Left hindlimb (tissue), 1 donor: ENCODE results near the gene SLC5A6.

ENCODE experiments used
- DNase-seq: peaks from one replicate; pipeline ENCODE4 v3.0.0-alpha.2; 2018

The SLC5A6 gene

DNA sequence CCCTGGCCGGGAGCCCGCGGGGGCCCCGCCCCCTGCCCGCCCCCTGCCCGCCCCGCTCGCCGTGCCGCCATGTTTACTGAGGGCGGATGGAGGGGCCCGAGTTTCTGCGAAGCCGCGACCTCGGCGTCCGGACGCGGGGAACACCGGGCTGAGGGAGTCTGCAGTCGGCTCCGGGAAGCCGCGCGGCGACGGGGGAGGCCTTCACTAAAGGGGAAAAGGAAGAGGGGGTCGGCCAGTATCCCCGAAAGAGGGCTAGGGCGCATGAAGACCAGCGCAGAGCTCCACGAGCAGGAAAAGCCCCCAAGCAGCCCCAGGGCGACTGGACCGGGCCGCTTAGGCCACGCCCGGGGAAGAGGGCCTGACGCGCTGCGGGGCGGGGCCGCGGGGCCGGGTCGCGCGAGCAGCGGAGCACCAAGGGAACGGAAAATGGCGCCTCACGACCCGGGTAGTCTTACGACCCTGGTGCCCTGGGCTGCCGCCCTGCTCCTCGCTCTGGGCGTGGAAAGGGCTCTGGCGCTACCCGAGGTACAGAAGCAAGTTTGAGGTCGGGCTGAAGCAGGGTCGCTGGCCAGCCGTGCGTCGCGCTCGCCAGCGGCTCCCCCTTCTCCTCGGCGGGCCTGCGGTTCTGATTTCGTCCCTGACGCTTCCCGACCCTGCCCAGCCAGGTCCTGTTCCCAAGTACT is at the start of gene SLC5A6, which contains the start of gene ATRAID:
Gene SLC5A6, minus strand, starts transcription at position 326 of the 683 bp plus-strand sequence. CDS start 4,618 bp downstream, outside the sequence.
Gene ATRAID, plus strand, starts transcription at position 99 of the 683 bp plus-strand sequence. Its CDS starts 328 bp downstream, at position 427.
- DNase-seq, result peak; percentile 93

DNA sequence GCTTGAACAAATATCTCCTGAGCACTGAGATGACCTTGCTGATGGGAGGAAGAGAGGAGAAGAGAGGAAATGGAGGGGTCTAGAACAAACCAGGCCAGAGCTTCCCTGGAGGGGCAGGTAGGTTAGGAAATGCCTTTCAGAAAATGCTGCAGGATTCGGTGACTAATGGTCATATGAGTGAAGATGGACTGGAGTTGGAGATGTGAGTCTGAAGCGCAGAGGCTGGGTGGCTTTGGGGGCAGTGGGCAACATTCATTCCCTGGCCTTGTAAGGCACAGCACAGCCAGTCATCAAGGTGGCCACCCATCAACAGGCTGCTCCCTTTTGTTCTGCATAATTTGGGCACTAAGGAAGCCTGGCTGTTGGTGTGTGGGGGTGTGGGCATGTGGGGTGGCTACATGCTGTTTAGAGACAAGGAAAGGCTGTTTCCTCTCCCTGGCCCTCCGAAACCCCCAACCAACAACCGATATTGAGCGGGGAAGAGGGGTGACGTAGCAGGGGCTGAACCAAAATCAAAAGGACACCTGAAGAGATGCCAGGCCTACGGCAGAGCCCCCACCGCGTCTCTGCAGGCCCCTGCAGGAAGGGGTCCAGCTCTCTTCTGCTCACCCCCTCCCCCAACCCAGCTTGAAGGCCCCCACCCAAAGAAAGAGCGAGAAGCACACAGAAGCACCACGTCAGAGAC is 49.3 kb upstream of the SLC5A6 start:
- DNase-seq, result no peak

DNA sequence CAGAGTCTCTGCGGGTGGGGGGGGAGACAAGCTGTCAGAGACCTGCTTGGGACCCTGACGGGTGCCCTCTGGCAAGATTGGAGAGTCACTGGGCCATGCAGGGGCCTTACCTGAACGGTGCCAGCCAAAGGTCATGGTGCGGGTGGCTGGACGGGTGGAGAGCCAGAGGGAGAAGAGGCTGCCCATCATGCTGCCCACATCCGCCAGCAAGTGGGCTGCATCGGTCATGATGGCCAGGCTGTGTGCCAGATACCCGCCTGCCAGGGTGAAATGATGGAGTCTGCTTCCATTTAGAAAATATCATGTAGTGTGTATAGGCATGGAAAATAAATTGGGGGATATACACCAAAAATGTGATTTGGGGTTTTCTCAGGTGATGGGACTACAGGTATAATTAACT is 46.0 kb upstream of the SLC5A6 start:
- DNase-seq, result no peak

DNA sequence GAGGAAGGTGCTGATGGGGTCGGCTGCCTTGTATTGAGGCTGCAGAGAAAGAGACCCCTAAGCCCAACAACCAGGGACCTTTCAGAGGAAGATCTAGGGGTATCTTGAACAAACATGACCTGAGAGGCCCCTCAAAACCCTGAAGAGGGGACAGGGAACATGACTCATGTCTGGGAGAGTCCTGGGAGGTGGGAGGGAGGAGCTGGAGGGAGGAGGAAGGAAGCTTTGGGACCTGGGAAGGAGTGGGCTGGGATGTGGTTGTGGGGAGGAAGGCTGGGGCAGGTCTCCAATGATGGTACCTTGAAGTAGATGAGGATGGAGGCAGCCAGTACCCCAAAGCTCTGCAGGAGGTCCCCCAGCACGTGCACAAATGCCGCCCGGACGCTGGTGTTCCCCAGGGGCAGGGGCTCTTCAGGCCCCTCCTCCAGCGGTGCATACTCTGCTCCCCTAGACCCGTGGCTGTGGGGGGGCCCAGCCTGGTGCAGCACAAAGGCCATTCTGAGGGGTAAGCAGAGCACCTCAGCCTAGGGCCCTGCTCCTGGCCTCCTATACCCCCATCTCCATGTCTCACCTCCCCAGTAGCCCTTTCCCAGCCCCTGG is 44.9 kb upstream of the SLC5A6 start:
- no peak for DNase-seq

DNA sequence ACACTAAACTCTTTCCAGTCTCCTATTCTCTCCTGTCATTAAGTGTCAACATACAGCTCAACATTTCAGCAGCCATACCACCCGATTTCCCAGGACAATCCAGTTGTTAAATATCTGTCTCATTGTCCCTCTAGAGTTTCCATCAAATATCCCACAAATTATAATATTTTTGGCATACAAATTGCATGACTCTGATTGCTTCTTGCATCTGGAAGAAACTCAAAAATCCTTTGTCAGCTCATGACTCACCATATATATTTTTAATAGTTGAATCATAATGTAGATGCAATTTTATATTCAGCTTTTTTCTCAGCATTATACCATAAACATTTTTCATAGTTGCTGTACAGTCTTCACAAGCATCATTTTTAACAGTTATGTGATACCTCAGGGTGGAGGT is 43.6 kb upstream of the SLC5A6 start:
- DNase-seq, result no peak

DNA sequence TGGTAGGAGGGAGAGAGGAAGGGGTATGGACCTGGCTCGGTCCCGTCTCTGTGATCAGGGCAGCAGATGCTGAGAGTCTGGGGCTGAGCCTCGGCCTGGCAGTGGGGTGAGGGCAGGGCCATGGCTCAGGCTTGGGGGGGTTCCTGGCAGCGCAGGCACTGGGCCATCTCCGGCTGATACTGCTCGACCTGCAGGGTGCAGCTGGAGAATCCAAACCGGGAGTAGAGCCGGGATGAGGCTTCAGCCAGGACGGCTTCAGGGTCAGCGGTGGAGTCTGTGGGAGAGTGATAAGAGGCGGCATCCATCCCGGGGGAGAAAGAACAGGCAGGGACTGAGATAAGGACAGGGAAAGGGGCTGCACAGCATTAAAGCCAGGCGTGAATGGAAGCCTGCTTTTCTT is 43.1 kb upstream of the SLC5A6 start:
- no peak for DNase-seq

DNA sequence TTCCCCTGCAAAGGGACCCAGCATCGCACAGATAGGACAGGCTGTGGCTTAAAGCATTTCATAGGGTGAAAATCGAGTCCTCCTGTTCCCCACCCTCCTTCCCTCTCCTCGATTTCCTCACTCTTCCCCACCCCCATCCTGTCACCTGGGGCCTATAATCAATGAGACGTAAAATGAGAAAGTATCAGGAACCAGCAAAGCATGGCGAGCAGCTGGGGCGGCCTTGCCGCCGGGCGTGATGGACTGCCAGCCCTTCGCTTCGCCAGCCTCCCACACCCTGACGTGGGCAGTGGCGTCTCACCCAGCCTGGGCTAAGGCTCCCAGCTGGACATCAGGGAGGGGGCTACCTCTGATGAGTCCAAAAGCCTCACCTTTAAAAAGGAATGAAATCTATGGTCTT is 39.7 kb upstream of the SLC5A6 start:
- no peak for DNase-seq

DNA sequence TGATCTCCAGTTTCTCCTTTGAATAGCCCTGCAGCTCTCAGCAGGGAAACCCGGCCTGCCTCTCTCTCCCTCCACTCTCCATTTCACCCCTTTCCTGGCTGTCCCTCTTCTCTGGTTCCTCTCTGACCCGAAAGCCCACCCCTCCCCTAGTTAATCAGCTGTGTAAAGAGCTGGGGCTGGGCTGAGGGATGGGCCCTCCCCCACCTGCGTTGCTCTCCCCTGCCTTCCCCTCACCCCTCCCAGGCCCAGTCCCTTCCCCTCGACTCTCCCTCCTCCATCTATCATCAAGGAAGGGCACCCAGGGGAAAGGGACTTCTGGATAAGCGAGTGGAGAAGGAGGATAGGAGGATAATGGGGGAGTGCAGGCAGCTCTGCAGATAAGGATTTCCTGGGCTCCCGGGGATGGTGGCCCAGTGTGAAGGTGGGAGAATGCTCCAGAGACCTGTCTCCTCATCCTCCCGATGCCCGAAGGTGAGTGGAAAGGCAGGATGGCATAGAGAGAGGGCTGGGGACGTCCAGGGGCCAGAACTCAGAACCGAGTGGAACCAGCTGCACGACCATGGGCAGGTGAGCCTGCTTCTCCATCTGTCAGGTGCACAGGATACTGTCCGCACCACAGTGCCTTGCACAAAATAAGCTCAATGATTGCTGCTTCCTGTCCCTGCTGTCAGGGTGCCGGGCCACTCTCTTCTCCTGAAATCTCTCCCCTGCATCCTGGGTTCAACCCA is 38.7 kb upstream of the SLC5A6 start:
- no peak for DNase-seq

DNA sequence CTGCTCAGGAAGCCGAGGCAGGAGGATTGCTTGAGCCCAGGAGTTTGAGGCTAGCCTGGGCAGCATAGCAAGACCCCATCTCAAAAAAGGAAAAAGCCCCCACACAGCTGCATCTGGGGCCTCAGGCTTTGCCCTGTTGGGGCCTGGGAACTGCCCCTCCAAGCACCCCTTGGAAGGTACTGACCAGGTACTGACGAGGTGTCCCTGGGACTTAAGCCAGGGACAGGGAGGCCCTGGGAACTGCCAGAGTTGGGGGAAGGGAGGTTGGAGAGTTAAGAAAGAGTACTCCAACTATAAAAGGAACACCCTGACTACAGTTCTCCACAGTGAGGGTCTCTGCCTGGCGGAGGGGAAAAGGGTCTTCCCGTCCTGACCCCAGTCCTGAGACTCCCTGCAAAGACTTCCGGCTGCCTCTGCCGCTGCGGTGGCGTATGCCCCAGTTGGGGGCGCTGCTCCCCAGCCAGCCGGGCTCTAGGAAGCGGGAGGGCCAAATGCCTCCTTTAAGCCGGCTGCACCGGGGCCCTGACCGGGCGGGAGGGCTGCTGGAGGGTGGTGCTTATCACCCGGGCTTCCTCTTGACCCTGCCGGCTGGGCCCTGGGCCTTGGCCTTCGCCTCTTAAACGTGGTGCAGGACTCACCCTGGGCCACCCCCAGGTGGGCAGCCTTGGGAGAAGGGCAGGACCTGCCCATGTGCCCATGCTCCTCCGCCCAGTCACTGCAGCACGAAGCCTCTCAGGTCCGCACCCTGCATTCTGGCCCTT is 38.0 kb upstream of the SLC5A6 start:
- no peak for DNase-seq

DNA sequence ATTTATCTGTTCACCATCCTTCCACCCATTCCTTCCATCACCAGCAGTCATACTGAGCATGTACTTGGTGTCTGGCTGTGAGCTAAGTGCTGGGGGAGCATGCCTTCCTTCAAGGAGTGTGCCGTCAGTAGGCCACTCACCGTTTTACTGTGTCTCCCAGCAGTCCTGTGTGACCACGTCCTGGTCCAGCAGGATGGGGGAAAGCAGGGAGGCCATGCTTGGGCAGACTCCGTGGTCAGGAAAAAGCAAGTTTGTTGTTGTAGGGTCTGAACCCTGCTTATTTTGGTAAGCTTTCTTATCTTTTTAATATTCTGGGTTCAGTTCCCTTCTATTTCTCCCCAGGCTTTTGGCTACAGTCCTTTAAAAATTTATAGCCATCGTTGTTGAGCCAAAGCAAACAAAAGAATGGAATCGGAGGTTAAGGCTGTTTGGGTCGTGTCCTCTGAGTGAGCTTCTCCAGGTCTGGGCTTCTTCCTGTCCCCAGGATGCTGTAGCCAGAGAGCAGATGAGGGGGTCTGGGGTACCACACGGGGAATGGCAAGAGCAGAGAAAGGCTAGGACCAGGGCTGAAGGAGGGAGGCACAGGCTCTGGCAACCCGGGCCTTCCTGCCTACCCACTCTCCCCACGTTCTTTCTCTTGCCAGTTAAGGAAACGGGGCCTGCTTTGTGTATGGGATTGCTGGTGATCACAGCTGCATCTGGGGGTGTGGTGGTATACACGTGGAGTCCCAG is 37.3 kb upstream of the SLC5A6 start:
- DNase-seq, result no peak

DNA sequence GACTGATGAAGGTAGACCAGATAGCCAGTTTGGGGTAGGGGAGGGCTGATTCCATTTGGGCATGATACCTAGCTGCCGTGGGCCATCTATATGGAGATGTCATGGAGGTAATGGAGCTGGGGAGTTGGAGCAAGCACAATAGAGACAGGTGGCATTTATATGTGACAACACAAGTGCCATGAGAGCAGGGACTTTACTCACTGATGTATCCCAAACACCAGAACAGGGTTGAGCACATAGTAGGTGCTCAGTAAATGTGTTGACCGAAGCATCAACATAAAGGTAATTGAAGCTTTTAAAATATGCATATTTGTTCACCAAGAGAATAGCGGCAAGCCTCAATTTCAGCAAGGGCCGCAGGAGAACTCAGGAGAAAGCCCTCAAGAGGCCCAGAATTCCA is 35.8 kb upstream of the SLC5A6 start:
- DNase-seq, result no peak

DNA sequence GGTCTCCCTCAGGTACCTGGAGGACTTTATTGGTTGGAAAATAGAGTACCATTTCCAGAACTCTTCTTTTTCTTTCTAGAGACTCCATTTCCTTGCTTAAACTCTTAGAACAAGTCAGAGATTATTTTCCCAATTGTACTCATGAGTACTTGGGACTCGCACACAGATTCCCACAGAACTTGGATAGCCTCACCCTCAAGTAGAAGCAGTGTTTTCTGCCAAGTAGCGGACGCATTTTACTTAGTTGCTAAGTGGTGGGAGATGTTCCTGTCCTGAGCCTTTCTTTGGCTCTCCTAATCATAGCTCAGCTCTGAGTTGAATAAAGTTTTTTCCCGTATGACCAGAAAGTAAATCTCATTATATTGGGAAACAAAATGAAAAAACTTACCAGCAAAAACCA is 33.6 kb upstream of the SLC5A6 start:
- no peak for DNase-seq

DNA sequence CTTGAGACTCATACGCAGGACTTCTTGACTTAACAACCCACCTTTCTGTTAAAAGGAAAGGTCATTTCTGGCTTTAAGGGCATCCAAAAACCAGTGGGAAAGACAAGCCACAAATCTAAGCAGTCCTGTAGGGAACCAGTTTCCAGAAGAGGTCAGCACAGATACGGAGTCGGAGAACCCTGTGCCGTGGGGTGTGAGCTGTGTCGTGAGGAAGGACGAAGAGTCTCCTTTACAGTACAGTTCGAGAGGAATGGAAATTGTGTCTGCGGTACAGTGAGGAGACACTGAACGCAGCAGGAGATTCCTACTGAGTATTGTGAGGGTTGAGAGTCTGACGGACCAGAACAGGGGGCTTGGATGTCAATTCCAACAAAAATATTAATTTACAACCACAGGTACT is 33.0 kb upstream of the SLC5A6 start:
- no peak for DNase-seq

DNA sequence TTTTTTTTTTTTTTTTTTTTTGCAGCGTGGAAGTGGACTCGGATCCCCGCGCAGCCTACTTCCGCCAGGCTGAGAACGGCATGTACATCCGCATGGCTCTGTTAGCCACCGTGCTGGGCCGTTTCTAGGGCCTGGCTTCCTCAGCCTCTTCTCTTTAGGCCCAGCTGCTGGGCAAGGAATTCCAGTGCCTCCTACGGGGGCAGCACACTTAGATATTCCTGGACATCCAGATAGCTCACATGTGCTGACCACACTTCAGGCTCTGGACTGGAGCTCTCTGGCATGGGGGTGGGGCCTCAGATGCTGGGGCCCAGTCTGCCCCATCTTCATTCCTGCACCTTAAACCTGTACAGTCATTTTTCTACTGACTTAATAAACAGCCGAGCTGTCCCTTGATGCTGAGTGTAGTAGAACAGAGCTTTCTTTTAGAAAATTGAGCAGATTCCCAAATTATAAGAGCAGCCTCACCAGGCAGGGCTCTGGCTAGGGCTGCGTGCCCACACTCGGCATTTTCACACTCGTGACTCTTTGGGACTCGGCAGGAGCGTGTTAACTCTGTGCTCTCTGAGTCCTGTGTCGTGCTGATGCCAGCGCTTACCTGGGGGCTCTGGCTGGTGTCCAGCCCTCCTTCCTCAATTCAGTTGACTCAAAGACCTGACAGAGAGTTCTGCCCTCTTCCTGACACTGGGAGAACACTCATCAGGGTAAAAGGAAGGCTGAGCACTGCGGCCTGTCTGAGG is 31.5 kb upstream of the SLC5A6 start:
- no peak for DNase-seq

DNA sequence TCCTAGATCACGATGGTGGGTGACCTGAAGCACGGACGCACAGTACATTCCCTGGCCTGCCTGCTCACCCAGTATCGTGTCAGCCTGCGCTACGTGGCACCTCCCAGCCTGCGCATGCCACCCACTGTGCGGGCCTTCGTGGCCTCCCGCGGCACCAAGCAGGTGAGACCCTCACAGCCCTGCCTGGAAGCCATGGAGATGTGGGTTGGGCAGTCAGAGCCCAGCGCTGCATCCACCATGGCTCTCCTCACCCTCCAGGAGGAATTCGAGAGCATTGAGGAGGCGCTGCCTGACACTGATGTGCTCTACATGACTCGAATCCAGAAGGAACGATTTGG is 30.5 kb upstream of the SLC5A6 start:
- DNase-seq, result no peak

DNA sequence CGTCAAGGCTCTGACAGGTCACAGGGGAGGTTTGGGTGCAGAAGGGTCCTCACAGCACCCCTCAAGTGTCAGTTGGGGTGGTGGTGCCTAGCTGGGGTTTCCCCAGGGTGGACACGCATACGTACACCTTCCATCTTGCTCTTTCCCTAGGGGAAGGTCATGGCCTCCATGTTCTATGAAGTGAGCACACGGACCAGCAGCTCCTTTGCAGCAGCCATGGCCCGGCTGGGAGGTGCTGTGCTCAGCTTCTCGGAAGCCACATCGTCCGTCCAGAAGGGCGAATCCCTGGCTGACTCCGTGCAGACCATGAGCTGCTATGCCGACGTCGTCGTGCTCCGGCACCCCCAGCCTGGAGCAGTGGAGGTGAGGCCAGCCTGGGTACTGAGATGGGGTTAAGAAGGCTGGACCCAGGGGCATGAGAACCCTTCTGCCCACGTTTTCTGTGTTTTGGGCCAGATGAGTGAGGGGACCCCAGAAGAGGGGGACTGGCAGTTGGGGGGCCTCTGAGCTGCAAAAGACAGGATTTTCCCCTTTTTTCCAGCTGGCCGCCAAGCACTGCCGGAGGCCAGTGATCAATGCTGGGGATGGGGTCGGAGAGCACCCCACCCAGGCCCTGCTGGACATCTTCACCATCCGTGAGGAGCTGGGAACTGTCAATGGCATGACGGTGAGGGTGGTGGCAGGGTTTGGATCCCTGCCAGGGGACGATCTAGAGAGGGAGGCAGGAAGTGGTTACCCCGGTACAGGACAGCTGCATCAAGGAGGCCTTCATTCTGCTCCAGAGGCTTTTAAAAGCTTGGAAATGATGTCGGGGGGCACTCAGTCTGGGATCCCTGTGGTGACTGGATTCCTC is 29.9 kb upstream of the SLC5A6 start:
- no peak for DNase-seq

DNA sequence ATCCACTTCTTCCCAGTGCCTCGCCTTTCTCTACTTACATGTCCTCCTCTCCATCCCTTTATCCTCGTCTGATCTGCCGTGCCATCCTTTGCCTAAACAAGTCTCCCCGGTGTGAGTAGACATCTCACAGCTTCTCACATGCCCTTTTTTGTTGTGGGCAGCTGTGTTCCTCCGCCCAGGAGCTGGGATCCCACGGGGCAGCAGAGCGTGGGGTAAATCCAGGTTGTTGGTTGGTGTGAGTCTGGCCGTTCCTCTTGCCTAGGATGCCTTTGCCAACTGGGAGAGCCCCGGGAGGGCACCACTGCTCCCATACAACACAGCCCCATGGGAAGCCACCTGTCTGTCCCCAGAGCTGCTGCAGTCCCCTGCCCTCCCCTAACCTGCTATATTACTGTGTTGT is 28.3 kb upstream of the SLC5A6 start:
- DNase-seq, result no peak

DNA sequence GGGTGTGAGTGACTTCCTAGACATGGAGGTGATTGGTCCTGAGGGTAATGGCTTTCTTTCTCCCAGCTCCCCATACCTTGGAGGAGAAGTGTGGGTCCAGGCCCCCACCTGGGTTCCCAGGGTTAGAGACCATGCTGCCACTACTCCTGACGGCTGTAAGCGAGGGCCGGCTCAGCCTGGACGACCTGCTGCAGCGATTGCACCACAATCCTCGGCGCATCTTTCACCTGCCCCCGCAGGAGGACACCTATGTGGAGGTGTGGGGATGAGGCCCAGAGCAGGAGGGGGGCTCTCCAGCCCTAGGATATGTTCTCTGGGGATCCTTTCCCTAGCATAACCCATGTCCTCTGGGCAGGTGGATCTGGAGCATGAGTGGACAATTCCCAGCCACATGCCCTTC is 26.9 kb upstream of the SLC5A6 start:
- DNase-seq, result no peak

DNA sequence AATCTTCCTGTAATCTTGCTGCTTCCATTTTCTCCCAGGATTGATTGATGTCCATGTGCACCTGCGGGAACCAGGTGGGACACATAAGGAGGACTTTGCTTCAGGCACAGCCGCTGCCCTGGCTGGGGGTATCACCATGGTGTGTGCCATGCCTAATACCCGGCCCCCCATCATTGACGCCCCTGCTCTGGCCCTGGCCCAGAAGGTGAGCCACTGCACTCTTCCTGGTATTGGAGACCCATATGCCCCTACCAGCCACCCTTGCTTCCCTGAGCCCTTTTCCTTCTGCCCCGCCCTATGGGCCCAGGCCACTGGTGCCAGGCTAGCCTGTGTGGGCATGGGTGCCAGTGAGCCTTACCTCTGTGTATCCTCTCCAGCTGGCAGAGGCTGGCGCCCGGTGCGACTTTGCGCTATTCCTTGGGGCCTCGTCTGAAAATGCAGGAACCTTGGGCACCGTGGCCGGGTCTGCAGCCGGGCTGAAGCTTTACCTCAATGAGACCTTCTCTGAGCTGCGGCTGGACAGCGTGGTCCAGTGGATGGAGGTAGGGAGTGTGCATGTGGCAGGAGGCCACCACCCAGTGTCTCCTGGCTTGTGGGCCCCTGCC is 25.4 kb upstream of the SLC5A6 start:
- DNase-seq, result no peak

DNA sequence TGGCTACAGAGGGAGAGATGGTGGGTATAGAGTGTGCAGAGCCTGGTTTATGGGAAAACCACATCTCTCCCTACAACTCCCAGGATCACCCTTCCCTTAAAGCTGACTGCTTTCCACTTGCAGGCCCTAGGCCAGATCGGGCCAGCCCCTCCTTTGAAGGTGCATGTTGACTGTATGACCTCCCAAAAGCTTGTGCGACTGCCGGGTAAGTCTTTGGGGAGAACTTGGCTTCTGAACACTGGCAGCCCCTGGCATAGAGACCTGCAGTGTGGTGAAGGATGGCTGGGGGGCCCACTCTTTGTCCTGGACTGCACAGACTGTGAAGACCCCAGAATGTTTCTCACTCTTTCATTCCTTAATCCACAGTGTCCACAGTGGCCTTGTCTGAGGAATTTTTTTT is 24.6 kb upstream of the SLC5A6 start:
- DNase-seq, result no peak
